HepG2 (cell line): ENCODE results near the gene ZNF433. TPM values are rescaled to one million over a fixed set of nuclear protein-coding genes. Genes with fewer than 3 reads are reported as not detected.

Source experiments
- ELF3 ChIP-seq: IDR thresholded peaks from 2 replicates; pipeline ENCODE4 v1.6.1; 2016; ENCODE audit warnings: missing genetic modification reagents, missing compliant biosample characterization
- HMG20B ChIP-seq: conservative IDR thresholded peaks from 2 replicates; pipeline ENCODE4 v1.6.1; 2016; ENCODE audit warnings: missing genetic modification reagents, missing compliant biosample characterization
- KDM2A ChIP-seq: sonication (generic); formaldehyde crosslinking; IDR thresholded peaks from 2 replicates; pipeline ENCODE4 v1.4.0; 2020; ENCODE audit warnings: low read depth, missing genetic modification reagents, borderline replicate concordance
- KMT2B ChIP-seq: IDR thresholded peaks from 2 replicates; pipeline ENCODE4 v1.6.1; 2016; ENCODE audit warnings: missing genetic modification reagents, missing compliant biosample characterization
- MXD4 ChIP-seq: IDR thresholded peaks from 2 replicates; pipeline ENCODE4 v1.6.1; 2016; ENCODE audit warnings: mild to moderate bottlenecking, missing biosample characterization, missing genetic modification reagents
- NFYB ChIP-seq: sonication (generic); formaldehyde crosslinking; IDR thresholded peaks from 2 replicates; pipeline ENCODE4 v1.4.0; 2020; ENCODE audit warnings: missing genetic modification reagents
- POLR2G ChIP-seq: fragments of 200-400 bp; formaldehyde crosslinking; IDR thresholded peaks from 2 replicates; pipeline ENCODE4 v1.6.1; 2018; ENCODE audit warnings: mild to moderate bottlenecking, low read depth, low read length, moderate library complexity
- WIZ ChIP-seq: sonication (generic); formaldehyde crosslinking; IDR thresholded peaks from 2 replicates; pipeline ENCODE4 v1.5.1; 2020; ENCODE audit warnings: mild to moderate bottlenecking, missing genetic modification reagents
- YEATS4 ChIP-seq: sonication (generic); formaldehyde crosslinking; IDR thresholded peaks from 2 replicates; pipeline ENCODE4 v1.4.0; 2020; ENCODE audit warnings: missing genetic modification reagents, borderline replicate concordance
- ZBTB10 ChIP-seq: sonication (generic); formaldehyde crosslinking; IDR thresholded peaks from 2 replicates; pipeline ENCODE4 v1.4.0; 2020; ENCODE audit warnings: missing genetic modification reagents, borderline replicate concordance
- ZBTB8A ChIP-seq: sonication (generic); formaldehyde crosslinking; IDR thresholded peaks from 2 replicates; pipeline ENCODE4 v1.4.0; 2020; ENCODE audit warnings: mild to moderate bottlenecking, low read depth, missing genetic modification reagents, borderline replicate concordance
- ZEB1 ChIP-seq: IDR thresholded peaks from 2 replicates; pipeline ENCODE4 v1.6.1; 2012; ENCODE audit warnings: mild to moderate bottlenecking, low read depth, inconsistent platforms; ENCODE audit not compliant: insufficient replicate concordance
- ZNF44 ChIP-seq: sonication (generic); formaldehyde crosslinking; IDR thresholded peaks from 2 replicates; pipeline ENCODE4 v1.5.1; 2020; ENCODE audit warnings: mild to moderate bottlenecking, missing genetic modification reagents
- polyA plus RNA-seq, 8 experiments: library from polyadenylated mRNA; depleted of rRNA in 3 of 8; stranded (reverse) in 7 of 8; unstranded in 1 of 8; fragments of >200 nt; fragmentation: Illumina TruSeq in 4 of 8; extraction: Trizol in 4 of 8; gene quantifications; 2 replicates each; pipeline versions ENCODE4 v1.2.1 to v1.2.3, GENCODE V29; 2011 to 2016; ENCODE audit warnings: low read depth in 4 of 8, missing spikeins in 1 of 8, mixed read lengths in 1 of 8; ENCODE audit not compliant: insufficient read depth in 1 of 8
- total RNA-seq, 5 experiments: library from RNA; depleted of rRNA; stranded (reverse); fragments of >200 nt; fragmentation: Illumina TruSeq; extraction: Trizol; gene quantifications; 2 replicates each; pipeline ENCODE4 v1.2.3, GENCODE V29; 2016; ENCODE audit warnings: low read depth in 1 of 5
- TF ChIP-seq, protein P1 (sequence below): sonication (generic); formaldehyde crosslinking; IDR thresholded peaks from 2 replicates; pipeline ENCODE4 v1.4.0; 2020; ENCODE audit warnings: missing genetic modification reagents
- TF ChIP-seq, protein P2 (sequence below): sonication (generic); formaldehyde crosslinking; IDR thresholded peaks from 2 replicates; pipeline ENCODE4 v1.4.0; 2020; ENCODE audit warnings: missing genetic modification reagents

Gene ZNF433
- total and polyA plus RNA-seq, 2 of the 13 experiments (the other 11 are each of a cell fraction or from before 2014, with no cell fraction given) = 1.8 to 4.9 TPM

GRCh38 chr19:12064590-12065538 lies 29.4 kb upstream of the ZNF433 start, which contains the start of gene ZNF844 (continued):
- TF ChIP-seq, protein P1, sequence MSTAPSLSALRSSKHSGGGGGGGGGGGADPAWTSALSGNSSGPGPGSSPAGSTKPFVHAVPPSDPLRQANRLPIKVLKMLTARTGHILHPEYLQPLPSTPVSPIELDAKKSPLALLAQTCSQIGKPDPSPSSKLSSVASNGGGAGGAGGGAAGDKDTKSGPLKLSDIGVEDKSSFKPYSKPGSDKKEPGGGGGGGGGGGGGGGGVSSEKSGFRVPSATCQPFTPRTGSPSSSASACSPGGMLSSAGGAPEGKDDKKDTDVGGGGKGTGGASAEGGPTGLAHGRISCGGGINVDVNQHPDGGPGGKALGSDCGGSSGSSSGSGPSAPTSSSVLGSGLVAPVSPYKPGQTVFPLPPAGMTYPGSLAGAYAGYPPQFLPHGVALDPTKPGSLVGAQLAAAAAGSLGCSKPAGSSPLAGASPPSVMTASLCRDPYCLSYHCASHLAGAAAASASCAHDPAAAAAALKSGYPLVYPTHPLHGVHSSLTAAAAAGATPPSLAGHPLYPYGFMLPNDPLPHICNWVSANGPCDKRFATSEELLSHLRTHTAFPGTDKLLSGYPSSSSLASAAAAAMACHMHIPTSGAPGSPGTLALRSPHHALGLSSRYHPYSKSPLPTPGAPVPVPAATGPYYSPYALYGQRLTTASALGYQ = no peak
- TF ChIP-seq ZBTB8A (CRISPR knock-in tag) (no peak), YEATS4 (CRISPR knock-in tag) (peak; percentile 68; the same call in 1 of the 2 replicates), NFYB (CRISPR knock-in tag) (peak; percentile 82), ZNF44 (CRISPR knock-in tag) (peak; percentile 71; the same call in 1 of the 2 replicates), WIZ (CRISPR knock-in tag) (no peak), MXD4 (CRISPR knock-in tag) (peak; percentile 38; the same call in 1 of the 2 replicates), ZEB1 (no peak), KDM2A (CRISPR knock-in tag) (peak; percentile 38; the same call in 1 of the 2 replicates), POLR2G (peak; percentile 88), KMT2B (peak; percentile 59; the same call in 1 of the 2 replicates), ELF3 (CRISPR knock-in tag) (no peak), HMG20B (CRISPR knock-in tag) (no peak), ZBTB10 (CRISPR knock-in tag) (peak; percentile 34; the same call in 1 of the 2 replicates)
- TF ChIP-seq, protein P2, sequence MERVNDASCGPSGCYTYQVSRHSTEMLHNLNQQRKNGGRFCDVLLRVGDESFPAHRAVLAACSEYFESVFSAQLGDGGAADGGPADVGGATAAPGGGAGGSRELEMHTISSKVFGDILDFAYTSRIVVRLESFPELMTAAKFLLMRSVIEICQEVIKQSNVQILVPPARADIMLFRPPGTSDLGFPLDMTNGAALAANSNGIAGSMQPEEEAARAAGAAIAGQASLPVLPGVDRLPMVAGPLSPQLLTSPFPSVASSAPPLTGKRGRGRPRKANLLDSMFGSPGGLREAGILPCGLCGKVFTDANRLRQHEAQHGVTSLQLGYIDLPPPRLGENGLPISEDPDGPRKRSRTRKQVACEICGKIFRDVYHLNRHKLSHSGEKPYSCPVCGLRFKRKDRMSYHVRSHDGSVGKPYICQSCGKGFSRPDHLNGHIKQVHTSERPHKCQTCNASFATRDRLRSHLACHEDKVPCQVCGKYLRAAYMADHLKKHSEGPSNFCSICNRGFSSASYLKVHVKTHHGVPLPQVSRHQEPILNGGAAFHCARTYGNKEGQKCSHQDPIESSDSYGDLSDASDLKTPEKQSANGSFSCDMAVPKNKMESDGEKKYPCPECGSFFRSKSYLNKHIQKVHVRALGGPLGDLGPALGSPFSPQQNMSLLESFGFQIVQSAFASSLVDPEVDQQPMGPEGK (CRISPR knock-in tag) = peak; percentile 19; the same call in 1 of the 2 replicates
